NCI-H2196 treated with DMSO at 0.1 percent for 48 hours (cell line): ENCODE results near the gene HS3ST3A1.

ENCODE experiments used
- DNase-seq: peaks from one replicate; lab custom pipeline; 2025; ENCODE audit not compliant: unreplicated experiment; lab: John Stamatoyannopoulos, UW

The HS3ST3A1 gene

DNA sequence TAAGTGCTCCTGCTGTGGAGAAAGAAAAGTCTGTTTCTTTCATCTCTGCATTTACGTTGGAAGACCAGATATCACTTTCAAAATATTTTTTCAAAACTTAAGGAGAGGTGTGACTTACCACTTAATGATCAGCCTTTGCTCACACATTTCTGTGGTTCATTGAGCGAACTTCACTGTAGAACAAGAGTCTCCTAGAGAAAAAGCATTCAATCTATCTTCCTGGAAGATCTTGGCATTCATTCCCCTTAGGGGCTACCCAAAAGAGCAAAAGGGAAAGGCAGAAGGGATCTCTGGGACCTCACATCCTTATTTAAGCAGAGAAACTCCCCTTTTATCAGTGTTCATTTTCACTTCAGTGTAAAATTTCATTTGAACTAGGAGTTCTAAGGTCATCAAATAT is 61.2 kb downstream of the HS3ST3A1 start:
- no peak for DNase-seq

DNA sequence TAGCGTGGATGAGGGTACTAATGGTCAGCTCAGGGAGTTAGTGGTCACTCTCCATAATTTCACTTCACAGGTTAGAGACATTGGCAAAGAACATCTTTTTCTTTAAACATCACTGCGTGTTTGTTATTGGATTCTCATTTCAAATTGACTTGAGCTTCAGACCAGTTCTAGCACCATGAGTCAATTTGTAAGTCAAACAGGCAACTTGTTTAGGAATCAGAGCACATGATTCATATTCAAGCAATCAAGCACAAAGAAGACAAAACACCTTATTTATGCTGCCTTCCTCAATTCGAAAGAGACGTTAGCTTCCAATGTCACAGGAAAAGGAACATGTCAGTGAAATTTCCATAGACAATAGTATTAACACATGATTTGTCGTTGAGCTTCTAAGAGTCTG is 62.3 kb downstream of the HS3ST3A1 start:
- no peak for DNase-seq

DNA sequence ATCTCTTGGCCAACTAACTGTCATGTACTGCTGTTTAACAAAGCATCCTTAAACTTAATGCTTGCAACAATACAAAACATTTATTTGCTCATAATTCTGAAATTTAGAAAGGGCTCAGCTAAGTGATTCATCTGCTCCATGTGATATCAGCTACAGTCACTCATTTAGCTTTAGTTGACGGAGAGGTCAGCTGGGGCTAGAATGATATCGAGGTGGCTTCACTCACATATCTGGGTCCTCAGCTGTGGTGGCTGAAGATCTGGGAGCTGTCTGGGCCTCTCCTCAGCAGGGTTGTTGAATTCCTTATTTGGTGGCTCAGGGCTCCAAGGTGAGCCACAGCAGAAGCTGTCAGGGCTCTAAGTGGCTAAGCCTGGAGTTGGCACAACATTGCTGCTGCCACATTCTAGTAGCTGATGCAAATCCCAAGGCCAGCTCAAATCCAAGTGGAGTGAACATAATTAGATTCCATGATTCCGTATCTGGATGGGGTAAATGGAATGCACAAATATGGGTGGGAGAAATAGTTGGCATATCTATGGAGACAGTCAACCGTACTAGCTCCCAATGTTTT is 62.8 kb downstream of the HS3ST3A1 start:
- DNase-seq: no peak

DNA sequence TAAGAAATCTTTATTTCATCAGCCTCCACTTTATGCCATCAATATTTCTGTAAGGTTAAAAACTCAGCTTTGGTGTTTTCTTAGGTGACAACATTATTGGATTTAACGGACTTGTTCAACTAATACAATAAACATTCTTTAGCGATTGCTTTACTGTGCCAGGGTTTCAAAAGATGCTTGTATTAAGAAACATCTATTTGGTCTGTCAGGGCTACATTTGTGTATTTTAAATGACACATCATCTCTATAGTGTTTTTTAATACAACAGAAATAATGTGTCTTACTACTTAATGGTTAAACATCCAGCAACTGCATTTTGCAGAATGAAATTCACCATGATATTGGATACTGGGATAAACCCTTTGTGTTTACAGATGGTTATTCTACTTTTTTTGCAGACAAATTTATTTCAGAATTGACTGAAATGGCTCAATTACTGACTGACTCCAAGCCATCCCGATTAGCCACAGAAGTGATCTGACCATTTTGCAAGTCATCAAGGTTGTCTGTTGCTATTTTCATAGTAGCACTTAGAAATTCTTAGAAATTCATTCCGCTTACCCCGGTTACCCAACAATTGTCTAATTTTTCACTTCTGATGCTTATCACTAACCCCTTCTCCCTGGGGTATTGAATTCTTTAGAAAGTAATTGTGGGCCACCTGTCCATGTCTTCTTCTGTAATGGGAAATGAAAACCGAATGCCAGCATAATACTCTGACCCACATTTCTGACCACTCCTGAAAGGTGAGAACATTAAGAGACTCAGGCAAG is 63.7 kb downstream of the HS3ST3A1 start:
- DNase-seq: no peak

DNA sequence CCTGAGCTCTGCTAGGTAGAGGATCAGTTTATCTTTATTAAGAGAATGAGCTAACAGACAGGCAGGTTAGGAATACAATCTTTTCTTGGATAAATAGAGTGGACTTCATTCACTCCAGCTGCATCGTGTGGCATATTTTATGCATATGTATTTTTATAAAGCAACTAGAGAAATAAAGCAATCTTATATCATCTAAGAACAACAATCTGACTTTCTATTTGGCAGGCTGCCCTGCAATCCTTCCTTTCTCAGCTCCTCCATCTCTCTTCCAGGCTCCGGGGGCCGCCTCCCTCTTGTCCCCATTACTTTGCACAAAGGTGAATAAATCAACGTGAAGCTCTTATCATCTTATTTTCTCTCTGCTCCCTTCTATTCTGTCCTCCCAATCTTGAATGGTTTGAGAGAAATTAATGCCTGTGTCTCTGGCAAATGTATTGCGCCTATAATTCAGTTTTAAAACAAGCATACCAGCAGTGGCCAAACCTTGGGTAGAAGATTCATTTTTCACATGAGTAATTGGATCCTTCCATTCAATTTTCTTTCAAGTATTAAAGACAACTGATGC is 64.5 kb downstream of the HS3ST3A1 start:
- no peak for DNase-seq

DNA sequence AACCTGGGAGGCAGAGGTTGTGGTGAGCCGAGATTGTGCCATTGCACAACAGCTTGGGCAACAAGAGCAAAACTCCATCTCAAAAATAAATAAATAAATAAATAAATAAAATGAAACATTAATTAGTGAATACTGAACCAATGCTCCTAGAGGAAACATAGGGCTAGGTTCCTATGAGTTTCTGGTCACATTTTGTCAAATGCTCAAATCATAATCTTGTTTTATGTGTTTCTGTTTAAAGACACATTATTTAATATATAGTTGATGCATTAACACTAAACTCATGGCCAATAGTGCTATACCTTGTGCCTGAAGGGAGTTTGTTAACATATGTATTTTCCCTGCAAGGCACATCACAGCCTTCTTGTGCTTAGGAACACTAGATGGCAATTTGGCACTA is 66.8 kb downstream of the HS3ST3A1 start:
- DNase-seq: no peak

DNA sequence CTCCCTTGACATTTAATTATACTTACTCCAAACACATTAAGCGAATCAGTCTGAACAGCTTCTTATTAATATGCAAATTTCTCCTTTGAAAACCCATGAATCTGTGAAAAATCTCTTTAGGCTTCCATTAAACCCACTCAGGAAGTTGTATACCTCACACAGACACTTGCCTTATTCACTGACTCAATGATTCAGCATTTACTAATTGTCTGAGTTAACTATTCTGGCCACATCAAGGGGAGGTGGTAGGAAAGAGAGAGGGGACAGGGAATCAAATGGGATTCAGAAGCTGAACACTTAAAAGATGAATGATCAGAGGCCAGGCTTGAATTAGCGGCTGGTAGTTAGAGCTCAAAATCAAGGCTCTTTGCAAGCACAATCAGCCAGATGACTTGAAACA is 70.0 kb downstream of the HS3ST3A1 start:
- no peak for DNase-seq

DNA sequence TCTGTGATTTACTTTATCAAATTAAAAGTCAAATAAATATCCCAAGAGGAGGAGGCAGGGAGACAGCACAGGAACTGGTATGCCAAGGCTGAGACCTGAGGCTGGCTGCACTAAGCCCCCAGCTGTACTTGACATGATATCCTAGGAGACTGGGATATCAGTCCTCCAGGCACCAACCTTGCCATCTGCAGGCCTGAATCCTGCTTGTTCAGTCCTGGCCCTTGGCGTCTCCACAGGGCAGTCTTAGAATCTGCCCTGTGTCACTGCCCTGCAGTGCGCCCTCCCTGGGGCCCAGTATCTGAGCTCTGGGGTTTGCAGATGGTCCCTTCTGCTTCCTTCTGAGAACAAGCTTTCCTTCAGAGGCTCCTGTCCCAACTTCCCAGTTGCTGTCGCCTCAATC is 75.9 kb downstream of the HS3ST3A1 start:
- DNase-seq: no peak

DNA sequence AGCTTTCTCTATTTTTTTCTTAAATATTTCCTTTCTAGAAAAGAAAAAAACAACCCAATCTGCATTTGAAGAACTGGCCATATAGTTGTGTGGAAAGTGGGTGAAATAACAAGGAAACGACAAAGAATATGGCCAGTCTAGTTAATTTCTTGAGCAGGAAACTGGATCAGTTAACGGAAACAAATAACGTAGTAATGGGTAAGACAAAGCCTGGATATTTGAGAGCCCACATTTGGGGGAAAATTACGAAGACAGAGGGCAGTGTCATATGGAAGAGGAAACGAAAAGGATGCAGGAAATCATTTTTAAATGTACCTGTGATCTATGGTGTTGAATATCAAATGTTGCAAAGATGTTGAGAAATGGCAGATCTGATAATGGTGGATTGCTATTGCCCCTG is 78.6 kb downstream of the HS3ST3A1 start:
- no peak for DNase-seq

DNA sequence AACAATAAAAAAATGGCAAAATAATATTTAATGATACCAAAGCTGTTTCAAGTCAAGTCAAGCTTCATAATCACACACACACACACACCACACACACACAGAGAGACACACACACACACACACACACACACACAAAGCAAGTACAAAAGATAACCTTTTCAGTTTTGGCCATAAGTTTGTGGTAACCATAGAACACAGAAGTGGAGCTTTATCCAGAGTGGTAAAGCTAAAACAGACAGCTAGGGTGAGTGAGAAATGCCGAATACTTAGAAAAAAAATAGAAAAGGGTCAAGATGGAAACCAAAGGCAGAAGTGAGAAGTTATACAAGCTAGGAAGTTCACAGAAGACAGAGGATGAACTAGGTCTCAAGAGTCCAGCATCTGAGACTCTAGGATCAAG is 79.0 kb downstream of the HS3ST3A1 start:
- no peak for DNase-seq

DNA sequence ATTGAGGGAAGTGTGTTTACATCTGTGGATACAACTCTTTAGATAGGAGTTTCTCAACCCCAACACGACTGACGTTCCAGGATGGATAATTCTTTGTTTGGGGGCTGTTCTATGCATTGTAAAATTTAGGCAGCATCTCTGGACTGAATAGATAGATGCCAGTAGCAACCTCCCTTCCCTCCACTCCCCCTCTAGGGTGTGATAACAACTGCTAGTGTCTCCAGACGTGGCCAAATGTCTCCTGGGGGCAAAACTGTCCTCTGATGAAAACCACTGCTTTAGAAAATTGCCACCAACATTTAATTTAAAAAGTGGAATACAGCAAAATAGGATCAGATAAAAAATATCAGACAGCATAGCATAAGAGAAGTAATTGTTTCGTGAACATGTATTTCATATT is 79.9 kb downstream of the HS3ST3A1 start:
- no peak for DNase-seq

DNA sequence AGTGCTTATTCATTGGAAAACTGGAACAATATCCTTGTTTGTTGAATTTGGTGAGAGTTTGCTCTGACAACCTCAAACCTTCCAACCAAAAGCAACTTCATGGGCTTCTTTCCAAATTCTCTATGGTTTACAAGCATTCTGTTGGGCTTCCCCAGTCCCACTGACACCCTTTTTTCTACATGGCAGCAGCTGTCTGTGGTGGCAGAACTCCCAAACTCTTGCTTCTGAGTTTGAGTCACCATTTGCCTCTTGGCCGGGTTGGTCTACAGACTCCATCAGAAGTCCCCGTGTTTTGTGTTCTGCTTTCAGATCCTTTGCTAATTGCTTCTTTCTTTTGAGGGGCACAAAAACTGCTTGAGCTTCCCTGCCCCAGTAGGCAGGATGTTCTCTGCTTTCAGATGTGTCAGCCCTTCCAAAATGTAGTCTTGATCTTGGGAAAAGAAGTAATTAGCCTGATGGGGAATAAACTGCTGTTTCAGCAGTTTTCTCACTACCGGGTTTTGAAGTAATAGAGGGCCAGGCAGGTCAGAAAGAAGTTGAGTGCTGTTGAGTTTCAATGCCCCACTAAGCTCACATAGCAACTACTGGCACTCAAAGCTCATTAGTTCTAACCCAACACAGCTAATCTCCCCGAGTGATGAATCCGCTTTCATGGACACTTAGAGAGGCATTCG is 80.7 kb downstream of the HS3ST3A1 start:
- DNase-seq: no peak

DNA sequence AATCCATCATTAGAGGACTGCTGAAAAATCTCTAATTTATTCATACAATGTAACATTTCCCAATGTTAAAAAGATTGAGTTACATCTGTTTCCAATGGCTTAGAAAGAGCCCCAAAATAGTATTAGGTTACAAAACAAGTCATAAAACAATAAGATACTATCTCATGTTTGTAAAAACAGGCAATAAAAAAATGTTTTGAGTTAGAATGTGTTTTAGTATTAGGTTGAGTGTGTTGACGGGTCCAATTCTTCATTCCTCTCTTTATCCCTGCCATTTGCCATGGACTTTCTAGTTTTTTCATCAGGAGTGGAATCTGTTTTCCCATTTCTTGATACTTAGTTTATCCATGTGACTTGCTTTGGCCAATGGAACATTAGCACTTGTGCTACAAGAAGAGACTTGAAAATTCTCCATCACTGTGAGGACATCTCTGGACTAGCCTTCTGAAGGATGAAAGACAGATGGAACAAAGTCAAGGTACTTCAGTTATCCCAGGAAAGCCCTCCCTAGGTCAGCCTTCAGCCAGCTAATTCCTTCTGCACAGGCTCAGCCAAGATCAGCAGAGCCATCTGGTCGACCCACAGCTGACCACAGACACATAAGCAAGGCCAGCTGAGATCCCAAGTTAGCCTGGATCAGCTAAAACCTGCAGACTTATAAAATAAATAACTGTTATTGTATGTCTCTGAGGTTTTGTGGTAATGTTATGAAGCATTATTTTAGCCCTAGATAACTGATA is 83.3 kb downstream of the HS3ST3A1 start:
- no peak for DNase-seq

DNA sequence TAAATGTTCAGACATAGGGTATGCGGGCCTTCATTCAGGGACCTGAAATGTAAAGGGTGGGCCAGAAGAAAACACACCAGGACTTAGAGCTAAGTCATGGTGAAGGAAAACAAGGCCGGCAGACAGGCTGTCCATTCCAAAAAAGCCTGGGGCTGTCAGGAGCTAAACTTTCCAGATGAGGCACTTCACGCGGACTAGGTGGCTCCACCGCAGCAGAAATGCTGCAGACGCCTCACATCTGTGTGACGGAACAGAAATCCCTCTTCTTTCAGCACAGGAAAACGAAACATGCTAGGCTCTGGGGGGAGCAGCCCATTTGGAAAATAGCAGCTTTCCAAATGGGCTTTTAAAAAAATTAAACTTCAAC is 88.7 kb downstream of the HS3ST3A1 start:
- no peak for DNase-seq

DNA sequence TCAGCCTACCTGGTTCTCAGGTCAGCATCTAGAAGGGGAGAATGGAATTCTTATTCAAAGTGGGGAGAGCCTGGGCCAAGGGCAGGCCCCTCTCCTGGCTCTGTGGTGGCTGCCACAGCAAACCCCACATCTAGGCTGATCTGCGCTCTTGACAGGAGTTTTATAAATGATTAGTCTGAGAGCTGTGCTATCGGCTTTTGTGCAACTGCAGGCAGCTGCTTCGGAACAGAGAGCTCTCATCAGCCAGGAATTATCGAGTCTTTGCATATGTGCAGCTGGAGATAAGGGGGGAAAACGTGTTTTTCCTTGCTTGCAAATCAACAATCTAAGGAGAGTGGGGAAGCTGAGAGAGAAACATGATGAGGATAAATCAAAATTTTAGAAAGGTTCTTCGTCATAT is 91.7 kb downstream of the HS3ST3A1 start:
- no peak for DNase-seq

DNA sequence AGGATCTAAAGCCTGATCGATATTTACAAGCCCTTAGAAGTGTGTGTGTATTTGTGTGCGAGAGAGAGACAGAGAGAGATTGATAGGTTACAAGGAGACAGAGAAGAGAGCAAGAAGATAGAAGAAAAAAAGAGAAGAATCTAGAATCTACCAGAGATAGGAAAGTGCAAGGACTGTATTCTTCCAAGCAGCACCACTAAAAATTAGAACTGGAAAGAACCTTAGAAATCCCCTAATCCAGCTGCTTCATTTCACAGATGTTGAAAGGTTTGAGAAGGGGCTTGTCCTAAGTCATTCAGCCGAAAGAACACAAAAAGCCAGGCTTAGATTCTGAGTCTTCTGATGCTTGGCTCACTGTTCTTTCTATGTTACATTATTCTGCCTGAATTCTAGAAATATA is 92.2 kb downstream of the HS3ST3A1 start:
- no peak for DNase-seq

DNA sequence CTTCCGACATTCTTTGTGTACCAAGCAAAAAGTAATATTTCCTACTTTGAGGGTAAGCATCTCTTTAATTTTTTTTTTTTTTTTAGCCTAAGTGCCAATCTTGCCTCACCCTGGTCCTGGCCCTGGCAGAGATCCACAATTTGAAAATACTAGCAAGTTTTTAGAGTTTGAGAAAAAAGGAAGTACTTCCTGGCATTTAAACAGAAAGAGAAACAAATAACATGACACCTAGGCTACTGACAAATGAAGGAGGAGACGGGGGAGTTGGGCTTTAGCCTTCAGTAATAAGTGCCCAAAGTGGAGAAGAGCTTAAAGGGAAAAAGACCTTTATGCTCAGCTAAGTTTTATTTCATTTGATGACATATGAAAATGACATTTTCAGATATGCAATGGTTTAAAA is 92.8 kb downstream of the HS3ST3A1 start:
- no peak for DNase-seq

DNA sequence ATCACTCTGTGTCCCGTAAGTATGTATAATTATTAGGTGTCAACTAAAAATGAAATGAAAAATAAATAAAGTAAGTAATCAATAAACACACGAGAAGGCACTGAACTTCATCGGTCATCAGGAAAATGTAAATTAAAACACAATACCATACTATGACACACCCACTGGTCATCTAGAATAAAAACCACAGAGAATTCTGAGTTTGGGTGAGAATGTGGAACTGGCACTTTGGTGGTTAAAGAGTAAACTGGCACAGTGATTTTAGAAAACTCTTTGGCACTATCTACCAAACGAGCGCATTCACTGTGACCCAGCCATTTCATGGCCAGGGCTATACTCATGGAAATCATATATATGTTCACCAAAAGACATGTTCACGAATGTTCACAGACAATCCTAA is 98.2 kb downstream of the HS3ST3A1 start:
- DNase-seq: no peak

DNA sequence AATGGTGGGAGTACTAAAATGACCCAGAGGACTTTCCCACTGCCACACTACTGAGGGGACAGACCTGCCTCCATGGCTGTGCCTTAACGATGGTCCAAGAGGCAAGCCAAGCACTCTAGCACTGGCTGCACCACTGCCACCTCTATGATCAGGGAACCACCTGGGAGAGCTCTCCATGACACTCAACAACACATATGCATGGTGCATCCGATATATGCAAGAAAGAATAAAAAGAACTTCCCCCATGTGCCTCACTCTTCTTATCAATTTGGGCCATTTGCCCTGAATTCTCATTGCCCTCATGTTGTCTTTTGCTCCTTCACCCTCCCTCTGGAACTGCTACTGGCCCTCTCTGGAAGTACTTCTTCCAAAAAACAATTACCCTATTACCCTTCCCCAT is 99.5 kb downstream of the HS3ST3A1 start:
- DNase-seq: no peak

DNA sequence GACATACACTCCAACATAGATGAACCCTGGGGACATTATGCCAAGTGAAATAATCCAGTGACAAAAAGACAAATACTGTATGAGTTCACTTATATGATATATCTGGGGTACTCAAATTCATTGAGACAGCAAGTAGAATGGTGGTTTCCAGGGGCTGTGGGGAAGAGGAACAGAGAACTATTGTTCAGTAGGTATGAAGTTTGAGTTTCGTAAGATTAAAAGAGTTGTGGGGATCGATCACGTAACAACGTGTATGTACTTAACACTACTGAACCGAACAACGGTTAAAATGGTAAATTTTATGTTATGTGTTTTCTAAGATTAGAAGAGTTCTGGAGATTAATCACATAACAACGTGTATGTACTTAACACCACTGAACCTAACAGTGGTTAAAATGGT is 100.8 kb downstream of the HS3ST3A1 start:
- no peak for DNase-seq

DNA sequence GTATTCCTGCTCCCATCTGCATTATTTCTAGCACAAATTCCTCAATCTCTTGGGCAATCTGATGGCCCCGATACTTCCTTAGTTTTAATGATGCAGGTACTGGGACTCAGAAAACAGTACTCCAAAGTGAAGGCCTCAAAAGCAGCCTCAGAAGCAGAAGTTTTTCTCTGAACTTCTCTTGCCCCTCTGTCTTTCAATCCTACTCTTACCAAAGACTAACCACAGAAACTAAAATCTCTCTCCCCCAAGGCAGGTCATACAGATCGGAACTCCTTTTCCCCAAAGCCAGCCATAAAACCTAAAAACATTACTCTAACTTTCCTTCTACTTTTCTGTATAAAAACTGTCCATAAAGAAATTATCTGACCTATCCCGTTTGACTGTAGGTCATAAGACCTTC is 103.5 kb downstream of the HS3ST3A1 start:
- DNase-seq: no peak
